NCI-H1092 treated with DMSO at 0.1 percent for 48 hours (cell line): ENCODE measurements around the gene GLMN.
A peak's percentile ranks its signal among the peaks of the same experiment; 100 is the strongest.
"Not testable (repeated sequence)": the region's sequence is repeated elsewhere in the genome, so short reads cannot be mapped to it uniquely, and the experiment has no call there.

Source experiments
- DNase-seq: peaks from one replicate; lab custom pipeline; 2025; lab: John Stamatoyannopoulos, UW

The GLMN gene

GRCh38 chr1:92299477-92300150 lies 827 bp upstream of the GLMN start:
- peak; percentile 28 for DNase-seq

GRCh38 chr1:92298213-92298572 lies 594 bp downstream of the GLMN start:
- no peak for DNase-seq

- peak; percentile 46 for DNase-seq
These were observed 7.3 kb downstream of the GLMN start for GRCh38 chr1:92291372-92291999.

- DNase-seq: not testable (repeated sequence)
These were observed 17.4 kb downstream of the GLMN start for GRCh38 chr1:92281411-92281810.

GRCh38 chr1:92279781-92280180 lies 19.0 kb downstream of the GLMN start:
- not testable (repeated sequence) for DNase-seq

- DNase-seq: no peak
These were observed 21.6 kb downstream of the GLMN start for GRCh38 chr1:92277105-92277723.

- no peak for DNase-seq
These were observed 22.7 kb downstream of the GLMN start for GRCh38 chr1:92276082-92276481.

- no peak for DNase-seq
These were observed 23.8 kb downstream of the GLMN start for GRCh38 chr1:92274939-92275338.

- DNase-seq: no peak
These were observed 25.7 kb downstream of the GLMN start for GRCh38 chr1:92273039-92273438.

GRCh38 chr1:92262516-92262915 lies 36.3 kb downstream of the GLMN start:
- DNase-seq: no peak

- DNase-seq: no peak
These were observed 39.4 kb downstream of the GLMN start for GRCh38 chr1:92259350-92259749.

- DNase-seq: not testable (repeated sequence)
These were observed 44.1 kb downstream of the GLMN start for GRCh38 chr1:92254714-92255113.

- DNase-seq: no peak
These were observed 54.4 kb downstream of the GLMN start for GRCh38 chr1:92244376-92244775.

- no peak for DNase-seq
These were observed 58.8 kb downstream of the GLMN start for GRCh38 chr1:92240034-92240433.

GRCh38 chr1:92230736-92231135 lies 68.1 kb downstream of the GLMN start:
- DNase-seq: no peak

- no peak for DNase-seq
These were observed 70.4 kb downstream of the GLMN start for GRCh38 chr1:92228401-92228800.

- DNase-seq: no peak
These were observed 79.8 kb downstream of the GLMN start for GRCh38 chr1:92219028-92219427.

- DNase-seq: no peak
These were observed 80.2 kb downstream of the GLMN start for GRCh38 chr1:92218559-92218958.

GRCh38 chr1:92217721-92218120 lies 81.1 kb downstream of the GLMN start, which contains the start of gene C1orf146:
TSS of gene C1orf146 (plus strand) at chr1:92217915. CDS start at chr1:92231421, 13,506 bp downstream.
- no peak for DNase-seq

- DNase-seq: no peak
These were observed 87.6 kb downstream of the GLMN start for GRCh38 chr1:92211166-92211565.

GRCh38 chr1:92210701-92211100 lies 88.1 kb downstream of the GLMN start:
- DNase-seq: no peak

GRCh38 chr1:92203105-92203504 lies 95.7 kb downstream of the GLMN start:
- DNase-seq: no peak

GRCh38 chr1:92201973-92202372 lies 96.8 kb downstream of the GLMN start:
- no peak for DNase-seq
